UCSD-AML1 (cell line): ENCODE results near the gene GINS1.

Experiments
- DNase-seq: peaks from one replicate; lab custom pipeline; 2025; ENCODE audit not compliant: unreplicated experiment; lab: John Stamatoyannopoulos, UW

The GINS1 gene

DNA sequence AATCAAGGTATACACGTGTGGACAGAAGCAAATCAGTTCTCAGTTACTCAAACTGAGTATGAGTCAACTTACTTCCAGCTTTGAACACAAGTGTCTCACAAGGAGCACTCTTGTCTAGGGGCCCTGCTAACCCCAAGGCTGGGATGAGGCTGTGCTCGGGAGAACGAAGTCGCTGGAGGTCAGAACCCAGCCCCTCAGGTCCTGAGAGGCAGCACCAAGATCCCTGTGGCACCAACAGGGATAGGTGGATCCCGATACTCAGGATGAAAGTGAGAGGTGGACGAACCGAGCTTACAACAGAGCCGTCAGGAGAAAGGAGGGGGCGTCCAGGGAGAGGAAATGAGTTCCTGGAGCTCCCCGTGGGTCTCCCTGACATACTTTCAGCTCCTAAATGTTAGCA lies 85.7 kb downstream of the GINS1 start:
- DNase-seq, result no peak

DNA sequence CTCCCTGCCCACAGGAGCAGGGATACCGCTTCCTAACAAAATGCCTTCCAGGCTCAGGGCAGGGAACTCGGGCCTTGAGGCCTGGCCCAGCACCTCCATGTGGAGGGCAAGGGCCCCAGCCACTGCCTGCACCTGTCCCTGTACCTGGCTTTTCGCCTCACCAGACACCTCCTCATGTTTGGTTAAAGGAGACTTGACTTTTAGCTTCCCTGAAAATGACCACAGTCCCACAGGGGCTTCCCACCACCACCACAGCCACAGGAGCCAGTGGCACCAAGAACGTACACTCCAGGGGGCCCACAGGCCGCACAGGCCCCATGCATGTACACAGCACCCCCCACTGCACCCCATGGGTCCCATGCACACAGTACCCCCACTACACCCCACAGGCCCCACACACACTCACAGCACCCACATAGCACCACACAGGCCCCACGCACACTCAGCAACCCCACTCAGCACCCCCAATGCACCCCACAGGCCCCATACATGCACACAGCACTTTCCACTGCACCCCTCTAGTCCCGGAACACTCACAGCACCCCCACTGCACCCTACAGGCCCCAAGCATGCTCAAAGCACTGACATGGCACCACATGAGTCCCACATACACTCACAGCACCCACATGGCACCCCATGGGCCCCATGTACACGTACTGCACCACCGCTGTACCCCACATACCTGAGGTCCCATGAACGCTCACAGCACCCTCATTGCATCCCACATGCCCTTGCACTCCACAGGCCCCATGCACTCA lies 86.5 kb downstream of the GINS1 start:
- DNase-seq, result no peak

GRCh38 chr20:25494506-25495188 lies 87.2 kb downstream of the GINS1 start:
- DNase-seq, result no peak

GRCh38 chr20:25495189-25495824 lies 87.8 kb downstream of the GINS1 start:
- no peak for DNase-seq

- DNase-seq, result no peak
Measured at GRCh38 chr20:25496165-25496967, 88.9 kb downstream of the GINS1 start.

DNA sequence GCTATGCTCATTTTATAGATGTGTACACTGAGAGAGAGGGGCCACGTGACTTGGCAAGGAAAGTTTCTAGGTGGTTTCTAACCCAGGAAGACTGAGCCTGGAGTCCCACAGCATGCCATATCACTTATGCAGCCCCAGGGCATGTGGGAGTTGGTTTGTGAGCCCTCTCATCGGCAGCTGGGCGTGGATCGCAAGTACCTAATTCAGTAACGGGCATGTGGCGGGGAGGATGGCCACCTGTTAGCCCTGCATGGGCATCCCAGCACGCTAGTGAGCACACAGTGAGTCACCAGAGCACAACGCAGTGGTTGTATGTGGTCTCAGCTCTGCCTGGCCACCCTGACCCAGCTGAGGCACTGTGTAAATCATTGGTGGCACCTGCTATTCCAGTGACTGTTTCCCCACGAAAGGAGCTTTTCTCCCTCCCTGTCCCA lies 89.5 kb downstream of the GINS1 start:
- no peak for DNase-seq

- DNase-seq, result no peak
Measured at GRCh38 chr20:25497586-25498279, 90.3 kb downstream of the GINS1 start.
